Measurements from ENCODE around the gene ANKRD66.
"Not testable (repeated sequence)": the region's sequence is repeated elsewhere in the genome, so short reads cannot be mapped to it uniquely, and the experiment has no call there.

Gene ANKRD66

GRCh38 chr6:46755865-46756264 is 9.1 kb downstream of the ANKRD66 start:
- DNase-seq (ENCODE audit: low spot score): no peak

GRCh38 chr6:46756469-46757213 is 9.9 kb downstream of the ANKRD66 start:
- DNase-seq (ENCODE audit: low spot score): no peak

- DNase-seq (ENCODE audit: low spot score): no peak
Observed at GRCh38 chr6:46757214-46757596, 10.5 kb downstream of the ANKRD66 start.

- no peak for DNase-seq (ENCODE audit: low spot score)
Observed at GRCh38 chr6:46758960-46759753, 12.4 kb downstream of the ANKRD66 start.

- no peak for DNase-seq (ENCODE audit: low spot score)
Observed at GRCh38 chr6:46760925-46761324, 14.2 kb downstream of the ANKRD66 start.

GRCh38 chr6:46763466-46763865 is 16.7 kb downstream of the ANKRD66 start:
- DNase-seq (ENCODE audit: low spot score): no peak

GRCh38 chr6:46764280-46764679 is 17.5 kb downstream of the ANKRD66 start:
- DNase-seq (ENCODE audit: low spot score): not testable (repeated sequence)

GRCh38 chr6:46764961-46765360 is 18.2 kb downstream of the ANKRD66 start:
- no peak for DNase-seq (ENCODE audit: low spot score)

- peak; percentile 16 for DNase-seq (ENCODE audit: low spot score)
Observed at GRCh38 chr6:46772016-46772415, 25.3 kb downstream of the ANKRD66 start.

GRCh38 chr6:46772762-46773161 is 26.0 kb downstream of the ANKRD66 start:
- peak; percentile 77 for DNase-seq (ENCODE audit: low spot score)

GRCh38 chr6:46773201-46773855 is 26.6 kb downstream of the ANKRD66 start:
- no peak for DNase-seq (ENCODE audit: low spot score)

- not testable (repeated sequence) for DNase-seq (ENCODE audit: low spot score)
Observed at GRCh38 chr6:46774736-46775135, 28.0 kb downstream of the ANKRD66 start.

- DNase-seq (ENCODE audit: low spot score): no peak
Observed at GRCh38 chr6:46776070-46776712, 29.5 kb downstream of the ANKRD66 start.

GRCh38 chr6:46777476-46778346 is 31.0 kb downstream of the ANKRD66 start:
- DNase-seq (ENCODE audit: low spot score): no peak

- DNase-seq (ENCODE audit: low spot score): peak; percentile 70
Observed at GRCh38 chr6:46781478-46782378, 35.0 kb downstream of the ANKRD66 start.

GRCh38 chr6:46784535-46784934 is 37.8 kb downstream of the ANKRD66 start:
- no peak for DNase-seq (ENCODE audit: low spot score)

- DNase-seq (ENCODE audit: low spot score): no peak
Observed at GRCh38 chr6:46787871-46788540, 41.3 kb downstream of the ANKRD66 start.

- DNase-seq (ENCODE audit: low spot score): no peak
Observed at GRCh38 chr6:46788791-46789190, 42.1 kb downstream of the ANKRD66 start.

Measured in globus pallidus (tissue), 1 donor.